ENCODE measurements around the gene KLRC3. TPM values are rescaled to one million over a fixed set of nuclear protein-coding genes. Genes with fewer than 3 reads are reported as not detected.
"Not testable (repeated sequence)": the region's sequence is repeated elsewhere in the genome, so short reads cannot be mapped to it uniquely, and the experiment has no call there.

Gene KLRC3
- total RNA-seq, 6 experiments from 2014 or later, result not detected

- intact Hi-C loops (cut with DNase I), result no loop called here
- 78% methylated on average over 9 of the region's 10 CpGs for WGBS (ENCODE audit: insufficient coverage, low coverage, low lambda C conversion rate, missing lambda C conversion rate)
- H3K4me1 ChIP-seq, result peaks cover 0 to 5% (median 0%) of the 10 kb centered on the region in 4 donors
- no peak overlapping the region for H3K4me3 ChIP-seq
- no peak for ATAC-seq
- no peak overlapping the region for H3K27ac ChIP-seq
- no peaks in the 10 kb centered on the region for H3K36me3 ChIP-seq
- DNase-seq, result no peak
- no peaks in the 10 kb centered on the region for H3K27me3 ChIP-seq
- no peaks in the 10 kb centered on the region for H3K9me3 ChIP-seq
- no peak for TF ChIP-seq POLR2A (IDR thresholded peaks at IDR 0.05)
- TF ChIP-seq, protein P1, sequence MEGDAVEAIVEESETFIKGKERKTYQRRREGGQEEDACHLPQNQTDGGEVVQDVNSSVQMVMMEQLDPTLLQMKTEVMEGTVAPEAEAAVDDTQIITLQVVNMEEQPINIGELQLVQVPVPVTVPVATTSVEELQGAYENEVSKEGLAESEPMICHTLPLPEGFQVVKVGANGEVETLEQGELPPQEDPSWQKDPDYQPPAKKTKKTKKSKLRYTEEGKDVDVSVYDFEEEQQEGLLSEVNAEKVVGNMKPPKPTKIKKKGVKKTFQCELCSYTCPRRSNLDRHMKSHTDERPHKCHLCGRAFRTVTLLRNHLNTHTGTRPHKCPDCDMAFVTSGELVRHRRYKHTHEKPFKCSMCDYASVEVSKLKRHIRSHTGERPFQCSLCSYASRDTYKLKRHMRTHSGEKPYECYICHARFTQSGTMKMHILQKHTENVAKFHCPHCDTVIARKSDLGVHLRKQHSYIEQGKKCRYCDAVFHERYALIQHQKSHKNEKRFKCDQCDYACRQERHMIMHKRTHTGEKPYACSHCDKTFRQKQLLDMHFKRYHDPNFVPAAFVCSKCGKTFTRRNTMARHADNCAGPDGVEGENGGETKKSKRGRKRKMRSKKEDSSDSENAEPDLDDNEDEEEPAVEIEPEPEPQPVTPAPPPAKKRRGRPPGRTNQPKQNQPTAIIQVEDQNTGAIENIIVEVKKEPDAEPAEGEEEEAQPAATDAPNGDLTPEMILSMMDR (IDR thresholded peaks at IDR 0.05), result no peak
Measured at GRCh38 chr12:10368206-10369171, 51.9 kb downstream of the KLRC3 start.

DNA sequence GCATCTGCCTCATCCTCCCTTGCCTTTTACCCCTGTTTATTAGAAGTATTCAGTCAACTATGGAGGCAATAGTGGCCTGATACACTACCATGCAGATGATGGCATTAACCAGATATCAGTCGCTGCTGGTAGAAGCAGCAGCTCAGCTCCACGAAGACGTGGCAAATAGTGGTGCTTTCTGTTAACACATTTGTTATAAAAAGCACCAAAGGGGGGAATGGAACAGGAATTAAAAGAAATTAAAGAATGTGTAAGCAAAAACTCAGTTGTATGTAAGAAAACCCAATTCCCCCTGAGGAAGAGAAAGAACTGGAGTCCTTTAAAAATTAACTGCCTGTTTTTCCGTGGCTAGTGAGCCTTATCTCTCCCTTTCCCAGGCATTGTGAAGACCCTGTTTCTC, 52.7 kb downstream of the KLRC3 start:
- H3K36me3 ChIP-seq; H3K27me3 ChIP-seq; H3K27ac ChIP-seq; H3K4me3 ChIP-seq; H3K4me1 ChIP-seq; H3K9me3 ChIP-seq; DNase-seq; intact Hi-C loops (cut with DNase I); ATAC-seq: not testable (repeated sequence)
- WGBS (ENCODE audit: insufficient coverage, low coverage, low lambda C conversion rate, missing lambda C conversion rate), result 67% methylated on average over 4 of the region's 4 CpGs

GRCh38 chr12:10366875-10367274, 53.5 kb downstream of the KLRC3 start:
- H3K4me1 ChIP-seq, result peaks cover 0 to 5% (median 0%) of the 10 kb centered on the region in 4 donors
- H3K9me3 ChIP-seq, result no peaks in the 10 kb centered on the region
- no peak for DNase-seq
- intact Hi-C loops (cut with DNase I), result no loop called here
- TF ChIP-seq, protein P1 (IDR thresholded peaks at IDR 0.05), result peak in 2 of 4 donors; percentile 15 to 23
- TF ChIP-seq POLR2A (IDR thresholded peaks at IDR 0.05), result no peak
- no peak overlapping the region for H3K4me3 ChIP-seq
- no peaks in the 10 kb centered on the region for H3K27me3 ChIP-seq
- no peak for ATAC-seq
- H3K27ac ChIP-seq, result no peak overlapping the region
- H3K36me3 ChIP-seq, result no peaks in the 10 kb centered on the region

DNA sequence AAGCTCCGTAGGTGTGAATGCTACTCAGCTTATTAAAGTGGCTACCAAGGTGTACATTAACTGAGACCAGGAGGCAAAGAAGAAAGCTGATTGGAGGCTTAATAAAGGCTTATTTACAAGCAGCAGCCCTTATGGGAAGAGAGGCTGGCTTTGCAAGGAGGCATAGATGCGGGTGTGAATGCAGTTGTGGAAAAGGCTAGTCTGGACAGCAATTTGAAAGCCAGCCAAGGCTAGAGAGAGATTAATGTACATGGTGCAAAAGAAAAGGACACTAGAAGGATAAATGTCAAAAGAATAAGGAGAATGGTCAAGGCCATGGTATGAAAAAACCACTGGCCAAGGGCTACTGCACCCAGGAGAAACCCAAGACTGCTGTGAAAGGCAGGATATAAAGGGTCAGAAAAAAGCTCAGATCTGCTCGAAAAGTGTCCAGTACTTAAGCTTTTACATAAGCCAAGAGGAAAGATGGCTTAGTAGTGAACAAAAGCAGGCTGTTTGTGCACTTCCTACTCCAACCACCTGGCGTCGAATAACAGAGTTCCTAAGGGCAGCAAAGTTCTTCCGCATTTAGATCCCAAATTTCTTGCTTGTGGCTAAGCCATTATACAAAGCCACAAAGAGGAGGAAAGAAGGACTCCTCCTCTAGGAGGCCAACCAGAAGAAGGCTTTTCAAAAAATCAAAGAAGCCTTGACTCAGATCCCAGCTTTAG, 54.5 kb downstream of the KLRC3 start:
- intact Hi-C loops (cut with DNase I), result no loop called here
- H3K4me1 ChIP-seq, result peaks cover 0 to 5% (median 0%) of the 10 kb centered on the region in 4 donors
- H3K27ac ChIP-seq, result peak overlapping the region; percentile 99
- no peaks in the 10 kb centered on the region for H3K36me3 ChIP-seq
- no peaks in the 10 kb centered on the region for H3K27me3 ChIP-seq
- no peaks in the 10 kb centered on the region for H3K9me3 ChIP-seq
- H3K4me3 ChIP-seq, result peak overlapping the region; percentile 60 to 69 (median 69)
- TF ChIP-seq, protein P1 (IDR thresholded peaks at IDR 0.05), result peak in 1 of 4 donors; percentile 6
- TF ChIP-seq POLR2A (IDR thresholded peaks at IDR 0.05), result no peak
- 39% methylated on average over 6 of the region's 6 CpGs for WGBS (ENCODE audit: insufficient coverage, low coverage, low lambda C conversion rate, missing lambda C conversion rate)
- peak in 1 of 4 donors; percentile 2 for ATAC-seq
- DNase-seq, result no peak

Measured in right lobe of liver (tissue), 6 donors.